ENCODE results near the gene INAFM1. TPM values are rescaled to one million over a fixed set of nuclear protein-coding genes. Genes with fewer than 3 reads are reported as not detected.

Gene INAFM1
- total and polyA plus RNA-seq, 12 donors, result 9.2 to 16.4 (median 12.5) TPM

DNA sequence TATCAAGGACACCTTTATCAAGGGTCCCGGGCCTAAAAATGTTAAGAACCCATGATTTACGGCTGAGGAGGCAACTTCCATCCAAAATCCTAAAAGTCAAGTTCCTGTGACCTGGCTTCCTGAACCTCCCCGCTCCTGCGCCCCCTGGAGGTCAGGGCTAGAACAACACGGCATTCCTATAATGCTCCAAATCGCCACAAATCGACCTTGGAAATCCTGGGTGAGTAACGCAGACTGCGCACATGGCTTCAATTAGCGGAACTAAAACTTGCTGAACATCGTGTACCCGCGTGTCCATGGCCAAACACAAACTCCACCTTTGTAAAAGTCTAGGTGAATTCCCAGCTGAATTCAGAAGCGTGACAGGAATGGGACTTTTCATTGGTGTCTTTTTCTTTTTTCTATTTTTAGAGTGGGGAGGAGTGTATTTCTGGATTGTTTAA is 30.6 kb downstream of the INAFM1 start:
- ATAC-seq (peak in 5 of 8 donors; percentile 29 to 54 (median 46)), DNase-seq (peak; percentile 54 to 69)
- H3K27ac ChIP-seq, result no peak overlapping the region
- H3K4me1 ChIP-seq, result peaks cover 0 to 16% (median 0%) of the 10 kb centered on the region in 9 donors
- H3K27me3 ChIP-seq, result peaks cover 0 to 9% (median 0%) of the 10 kb centered on the region in 7 donors
- no peak overlapping the region for H3K4me3 ChIP-seq
- intact Hi-C loops (cut with DNase I), result no loop called here
- TF ChIP-seq, protein P1, sequence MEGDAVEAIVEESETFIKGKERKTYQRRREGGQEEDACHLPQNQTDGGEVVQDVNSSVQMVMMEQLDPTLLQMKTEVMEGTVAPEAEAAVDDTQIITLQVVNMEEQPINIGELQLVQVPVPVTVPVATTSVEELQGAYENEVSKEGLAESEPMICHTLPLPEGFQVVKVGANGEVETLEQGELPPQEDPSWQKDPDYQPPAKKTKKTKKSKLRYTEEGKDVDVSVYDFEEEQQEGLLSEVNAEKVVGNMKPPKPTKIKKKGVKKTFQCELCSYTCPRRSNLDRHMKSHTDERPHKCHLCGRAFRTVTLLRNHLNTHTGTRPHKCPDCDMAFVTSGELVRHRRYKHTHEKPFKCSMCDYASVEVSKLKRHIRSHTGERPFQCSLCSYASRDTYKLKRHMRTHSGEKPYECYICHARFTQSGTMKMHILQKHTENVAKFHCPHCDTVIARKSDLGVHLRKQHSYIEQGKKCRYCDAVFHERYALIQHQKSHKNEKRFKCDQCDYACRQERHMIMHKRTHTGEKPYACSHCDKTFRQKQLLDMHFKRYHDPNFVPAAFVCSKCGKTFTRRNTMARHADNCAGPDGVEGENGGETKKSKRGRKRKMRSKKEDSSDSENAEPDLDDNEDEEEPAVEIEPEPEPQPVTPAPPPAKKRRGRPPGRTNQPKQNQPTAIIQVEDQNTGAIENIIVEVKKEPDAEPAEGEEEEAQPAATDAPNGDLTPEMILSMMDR (IDR thresholded peaks at IDR 0.05), result peak; percentile 81 to 94 (median 90)
- H3K36me3 ChIP-seq, result no peaks in the 10 kb centered on the region
- WGBS, 2 donors, result 7 to 9% methylated on average over 14 of the region's 14 CpGs
- H3K9me3 ChIP-seq, result no peaks in the 10 kb centered on the region

DNA sequence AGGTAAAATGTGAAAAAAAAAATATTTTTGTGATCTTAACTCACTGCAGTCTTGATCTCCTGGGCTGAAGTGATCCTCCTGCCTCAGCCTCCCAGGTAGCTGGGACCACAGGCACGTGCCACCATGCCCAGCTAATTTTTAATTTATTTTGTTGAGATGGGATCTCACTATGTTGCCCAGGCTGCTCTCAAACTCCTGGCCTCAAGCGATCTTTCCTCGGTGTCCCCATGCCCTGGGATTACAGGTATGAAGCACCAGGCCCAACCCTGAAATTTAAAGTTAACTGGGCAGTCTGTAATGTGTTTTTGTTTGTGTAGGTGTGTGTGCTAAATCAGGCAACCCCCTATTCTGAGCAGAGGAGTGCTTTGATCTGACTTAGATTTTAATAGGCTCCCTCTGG is 31.6 kb downstream of the INAFM1 start:
- H3K4me1 ChIP-seq, result peaks cover 0 to 16% (median 0%) of the 10 kb centered on the region in 9 donors
- intact Hi-C loops (cut with DNase I), result no loop called here
- 93 to 95% methylated on average over 3 of the region's 3 CpGs for WGBS, 2 donors
- peaks cover 0 to 9% (median 0%) of the 10 kb centered on the region in 7 donors for H3K27me3 ChIP-seq
- DNase-seq (no peak), ATAC-seq (no peak)
- no peaks in the 10 kb centered on the region for H3K9me3 ChIP-seq
- no peak overlapping the region for H3K27ac ChIP-seq
- TF ChIP-seq, protein P1 (IDR thresholded peaks at IDR 0.05), result no peak
- no peaks in the 10 kb centered on the region for H3K36me3 ChIP-seq
- H3K4me3 ChIP-seq, result no peak overlapping the region

DNA sequence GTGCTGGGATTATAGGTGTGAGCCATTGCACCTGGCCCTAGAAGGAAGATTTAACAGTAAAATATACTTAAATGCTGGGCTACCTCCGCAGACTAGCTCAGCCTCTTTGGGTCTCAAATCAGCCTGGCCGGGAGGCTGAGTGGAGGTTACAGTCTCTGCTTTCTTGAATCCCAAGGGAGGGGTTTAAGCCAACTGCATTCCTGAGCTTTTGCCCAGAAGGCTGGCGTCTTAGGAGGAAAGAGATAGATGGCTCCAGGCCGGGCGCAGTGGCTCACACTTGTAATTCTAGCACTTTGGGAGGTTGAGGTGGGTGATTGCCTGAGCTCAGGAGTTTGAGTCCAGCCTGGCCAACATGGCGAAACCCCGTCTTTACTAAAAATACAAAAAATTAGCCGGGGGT is 34.4 kb downstream of the INAFM1 start:
- Histone ChIP-seq H3K9me3 (no peaks in the 10 kb centered on the region), H3K27ac (peak overlapping the region in 1 of 10 donors; percentile 95), H3K4me1 (peaks cover 0 to 35% (median 0%) of the 10 kb centered on the region in 9 donors), H3K27me3 (peaks cover 0 to 9% (median 6%) of the 10 kb centered on the region in 7 donors), H3K36me3 (peaks cover 0 to 10% (median 0%) of the 10 kb centered on the region in 9 donors), H3K4me3 (peak overlapping the region in 1 of 10 donors; percentile 60)
- no peak for DNase-seq
- ATAC-seq, result no peak
- WGBS, 2 donors, result 58 to 71% methylated on average over 8 of the region's 8 CpGs
- TF ChIP-seq, protein P1 (IDR thresholded peaks at IDR 0.05), result no peak
- intact Hi-C loops (cut with DNase I), result no loop called here

DNA sequence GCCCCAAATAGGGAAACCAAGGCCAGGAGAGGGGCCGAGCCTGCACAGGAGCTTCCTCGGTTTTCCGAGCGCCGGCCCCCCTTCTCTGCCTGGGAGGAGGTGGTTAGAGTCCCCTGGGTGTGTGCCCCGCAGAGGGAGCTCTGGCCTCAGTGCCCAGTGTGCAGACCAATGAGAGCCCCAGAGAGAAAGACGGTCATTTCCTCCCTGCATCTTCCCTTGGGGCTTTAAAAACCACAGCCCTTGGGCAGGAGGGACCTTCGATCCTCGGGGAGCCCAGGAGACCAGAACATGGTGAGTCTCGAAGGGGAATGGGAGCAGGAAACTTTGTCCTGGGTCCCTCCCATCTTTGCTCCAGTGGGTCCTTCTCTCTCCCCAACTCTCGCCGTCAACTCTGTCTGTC is 34.9 kb downstream of the INAFM1 start, which contains the start of gene C5AR1:
Gene C5AR1 (plus strand): TSS at position 254 of the 400 bp plus-strand sequence. CDS start 35 bp downstream, at position 289.
- peak; percentile 55 to 81 (median 70) for ATAC-seq
- Histone ChIP-seq H3K4me1 (peaks cover 0 to 41% (median 0%) of the 10 kb centered on the region in 9 donors), H3K27ac (peak within 1 kb of the TSS in 6 of 10 donors; percentile 24 to 95 (median 52)), H3K27me3 (peaks cover 0 to 9% (median 6%) of the 10 kb centered on the region in 7 donors), H3K9me3 (no peaks in the 10 kb centered on the region), H3K36me3 (peaks cover 0 to 10% (median 0%) of the 10 kb centered on the region in 9 donors), H3K4me3 (peak within 1 kb of the TSS in 7 of 10 donors; percentile 14 to 60 (median 24))
- WGBS, 2 donors, result 42 to 47% methylated on average over 12 of the region's 12 CpGs
- intact Hi-C loops (cut with DNase I), result no loop called here
- TF ChIP-seq, protein P1 (IDR thresholded peaks at IDR 0.05), result peak in 2 of 9 donors; percentile 5 to 17
- DNase-seq, result peak; percentile 32 to 35
